K562 (cell line): ENCODE data around the gene ADAM15. TPM values are rescaled to one million over a fixed set of nuclear protein-coding genes. Genes with fewer than 3 reads are reported as not detected.

Experiments used
- CBX8 ChIP-seq: fragments of 200-600 bp; sonication (generic); IDR thresholded peaks from 2 replicates; pipeline ENCODE4 v1.6.1; 2012; ENCODE audit warnings: borderline replicate concordance, mixed run types, low read depth, mild to moderate bottlenecking, moderate library complexity, mixed read lengths, low read length, control low read depth, inconsistent platforms; ENCODE audit not compliant: poor library complexity, severe bottlenecking; ENCODE audit errors: extremely low read depth
- CCNT2 ChIP-seq: IDR thresholded peaks from 2 replicates; pipeline ENCODE4 v1.6.1; 2011; ENCODE audit warnings: borderline replicate concordance, low read depth, mild to moderate bottlenecking, moderate library complexity, mixed read lengths, low read length; ENCODE audit not compliant: insufficient read length; ENCODE audit errors: extremely low read depth
- CEBPB ChIP-seq: fragments of 450-650 bp; IDR thresholded peaks from 2 replicates; pipeline ENCODE4 v1.6.1; 2016; ENCODE audit warnings: missing genetic modification characterization, missing compliant biosample characterization
- CTCFL ChIP-seq: IDR thresholded peaks from 2 replicates; pipeline ENCODE4 v1.6.1; 2011; ENCODE audit warnings: borderline replicate concordance, low read depth, mild to moderate bottlenecking, moderate library complexity, low read length; ENCODE audit not compliant: insufficient read depth, poor library complexity, severe bottlenecking
- E2F1 ChIP-seq: sonication (generic); formaldehyde crosslinking; IDR thresholded peaks from 2 replicates; pipeline ENCODE4 v1.8.1; 2023; ENCODE audit warnings: mild to moderate bottlenecking, missing genetic modification reagents, moderate library complexity
- HBP1 ChIP-seq: fragments of 450-650 bp; formaldehyde crosslinking; IDR thresholded peaks from 2 replicates; pipeline ENCODE4 v1.4.0; 2022; ENCODE audit warnings: missing genetic modification characterization
- HNRNPH1 ChIP-seq: fragments of 200-400 bp; formaldehyde crosslinking; optimal IDR thresholded peaks from 2 replicates; pipeline ENCODE3; 2017; ENCODE audit warnings: low read depth, mild to moderate bottlenecking, low read length, moderate library complexity
- MAFF ChIP-seq: IDR thresholded peaks from 2 replicates; pipeline ENCODE4 v1.6.1; 2012; ENCODE audit warnings: low read length, improper control_type of control experiment
- MEF2D ChIP-seq: conservative IDR thresholded peaks from 2 replicates; pipeline ENCODE4 v1.6.1; 2016; ENCODE audit warnings: low read depth, missing genetic modification characterization, missing compliant biosample characterization
- PHF20 ChIP-seq: fragments of 450-650 bp; IDR thresholded peaks from 2 replicates; pipeline ENCODE4 v1.6.1; 2018; ENCODE audit not compliant: partially characterized antibody
- RBM22 ChIP-seq: fragments of 200-400 bp; formaldehyde crosslinking; IDR thresholded peaks from 2 replicates; pipeline ENCODE4 v1.6.1; 2018; ENCODE audit warnings: low read length, low read depth; ENCODE audit not compliant: poor library complexity, severe bottlenecking
- SAFB ChIP-seq: fragments of 200-400 bp; formaldehyde crosslinking; IDR thresholded peaks from 2 replicates; pipeline ENCODE4 v1.6.1; 2017; ENCODE audit warnings: low read depth, low read length, borderline replicate concordance
- SMAD1 ChIP-seq: fragments of 150-350 bp; IDR thresholded peaks from 2 replicates; pipeline ENCODE4 v1.6.1; 2014; ENCODE audit warnings: low read length, low read depth; ENCODE audit not compliant: partially characterized antibody
- SMARCC2 ChIP-seq: fragments of 450-650 bp; IDR thresholded peaks from 2 replicates; pipeline ENCODE4 v1.6.1; 2017; ENCODE audit warnings: antibody characterized with exemption, moderate library complexity, mild to moderate bottlenecking, low read depth
- ZNF184 ChIP-seq: sonication (generic); formaldehyde crosslinking; IDR thresholded peaks from 2 replicates; pipeline ENCODE4 v1.5.0; 2020; ENCODE audit warnings: missing genetic modification reagents
- ZNF197 ChIP-seq: fragments of 200-800 bp; sonication (Bioruptor generic); IDR thresholded peaks from 2 replicates; pipeline ENCODE4 v1.6.1; 2016; ENCODE audit warnings: low read depth, missing genetic modification characterization, missing compliant biosample characterization
- ZNF3 ChIP-seq: fragments of 250-450 bp; sonication (Bioruptor Pico); IDR thresholded peaks from 2 replicates; pipeline ENCODE4 v1.5.0; 2021; ENCODE audit warnings: mild to moderate bottlenecking, moderate library complexity
- ZNF57 ChIP-seq: fragments of 450-650 bp; formaldehyde crosslinking; IDR thresholded peaks from 2 replicates; pipeline ENCODE4 v1.4.0; 2020; ENCODE audit warnings: mild to moderate bottlenecking, moderate library complexity
- polyA plus RNA-seq, 8 experiments: library from polyadenylated mRNA; depleted of rRNA in 4 of 8; stranded (reverse) in 5 of 8; unstranded in 3 of 8; fragments of >200 nt; fragmentation: Nextera tagmentation in 2 of 8; fragmentation: Illumina TruSeq in 1 of 8; extraction: Ambion mirVana in 2 of 8; extraction: Trizol in 1 of 8; gene quantifications; 2 replicates each; pipeline versions ENCODE4 v1.2.1 to v1.2.3, GENCODE V29; 2011 to 2014; ENCODE audit warnings: inconsistent platforms in 1 of 8, missing spikeins in 1 of 8
- total RNA-seq, 7 experiments: library from RNA; depleted of rRNA in 6 of 7; stranded (reverse); fragments of >200 nt in 6 of 7; fragmentation: Illumina TruSeq in 2 of 7; extraction: Trizol in 2 of 7; gene quantifications; 2 replicates each; pipeline versions ENCODE4 v1.2.1 to v1.2.3, GENCODE V29; 2011 to 2021; ENCODE audit warnings: low replicate concordance in 1 of 7
- TF ChIP-seq, protein P1 (sequence below): fragments of 450-650 bp; IDR thresholded peaks from 2 replicates; pipeline ENCODE4 v1.6.1; 2016; ENCODE audit warnings: borderline replicate concordance
- TF ChIP-seq, protein P2 (sequence below): sonication (generic); formaldehyde crosslinking; IDR thresholded peaks from 2 replicates; pipeline ENCODE4 v1.9.0; 2022; ENCODE audit warnings: mild to moderate bottlenecking, missing genetic modification reagents

The ADAM15 gene
- total and polyA plus RNA-seq, 9 of the 15 experiments (the other 6 are each of a cell fraction or from before 2014, with no cell fraction given) = 0.69 to 72.3 (median 32.8) TPM

- TF ChIP-seq ZNF184 = no peak
- no peak for TF ChIP-seq ZNF3 (CRISPR knock-in tag)
- TF ChIP-seq SMAD1 = no peak
- TF ChIP-seq PHF20 = peak; percentile 80
- TF ChIP-seq SMARCC2 = no peak
- TF ChIP-seq CCNT2 = no peak
- no peak for TF ChIP-seq CBX8
- no peak for TF ChIP-seq ZNF57 (CRISPR knock-in tag)
- no peak for TF ChIP-seq E2F1
- TF ChIP-seq, protein P1, sequence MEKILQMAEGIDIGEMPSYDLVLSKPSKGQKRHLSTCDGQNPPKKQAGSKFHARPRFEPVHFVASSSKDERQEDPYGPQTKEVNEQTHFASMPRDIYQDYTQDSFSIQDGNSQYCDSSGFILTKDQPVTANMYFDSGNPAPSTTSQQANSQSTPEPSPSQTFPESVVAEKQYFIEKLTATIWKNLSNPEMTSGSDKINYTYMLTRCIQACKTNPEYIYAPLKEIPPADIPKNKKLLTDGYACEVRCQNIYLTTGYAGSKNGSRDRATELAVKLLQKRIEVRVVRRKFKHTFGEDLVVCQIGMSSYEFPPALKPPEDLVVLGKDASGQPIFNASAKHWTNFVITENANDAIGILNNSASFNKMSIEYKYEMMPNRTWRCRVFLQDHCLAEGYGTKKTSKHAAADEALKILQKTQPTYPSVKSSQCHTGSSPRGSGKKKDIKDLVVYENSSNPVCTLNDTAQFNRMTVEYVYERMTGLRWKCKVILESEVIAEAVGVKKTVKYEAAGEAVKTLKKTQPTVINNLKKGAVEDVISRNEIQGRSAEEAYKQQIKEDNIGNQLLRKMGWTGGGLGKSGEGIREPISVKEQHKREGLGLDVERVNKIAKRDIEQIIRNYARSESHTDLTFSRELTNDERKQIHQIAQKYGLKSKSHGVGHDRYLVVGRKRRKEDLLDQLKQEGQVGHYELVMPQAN = peak; percentile 67; the same call in 1 of the 2 replicates
- no peak for TF ChIP-seq RBM22
- TF ChIP-seq HBP1 (CRISPR knock-in tag) = no peak
- TF ChIP-seq ZNF197 (CRISPR knock-in tag) = no peak
- no peak for TF ChIP-seq MAFF
- peak; percentile 61; the same call in 1 of the 2 replicates for TF ChIP-seq CEBPB (tag)
- TF ChIP-seq, protein P2, sequence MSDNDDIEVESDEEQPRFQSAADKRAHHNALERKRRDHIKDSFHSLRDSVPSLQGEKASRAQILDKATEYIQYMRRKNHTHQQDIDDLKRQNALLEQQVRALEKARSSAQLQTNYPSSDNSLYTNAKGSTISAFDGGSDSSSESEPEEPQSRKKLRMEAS = peak; percentile 9; the same call in 1 of the 2 replicates
- 0 out of 2 replicates have a peak, but pooled peaks have one; percentile 29 for TF ChIP-seq MEF2D (tag)
- no peak for TF ChIP-seq SAFB
- no peak for TF ChIP-seq HNRNPH1
- TF ChIP-seq CTCFL = no peak
These were observed 13.2 kb downstream of the ADAM15 start (continued) for GRCh38 chr1:155064111-155064831.
